Stimulated activated CD4-positive, alpha-beta T cell treated with anti-CD3 and anti-CD28 coated beads, Interleukin-12 subunit alpha, Interleukin-12 subunit beta, amount 100 ng/mL, for 24 hours (primary cell): ENCODE data around the gene KIAA0319L.

Source experiments
- DNase-seq, 2 experiments: peaks; one replicate each; pipeline ENCODE4 v3.0.0-alpha.2; 2020; ENCODE audit warnings: low read depth in 2 of 2

Gene KIAA0319L

GRCh38 chr1:35447278-35447677 lies 109.9 kb downstream of the KIAA0319L start:
- no peak for DNase-seq

- no peak for DNase-seq
Measured at GRCh38 chr1:35444519-35444774, 112.8 kb downstream of the KIAA0319L start.

- no peak for DNase-seq
Measured at GRCh38 chr1:35443768-35444518, 113.3 kb downstream of the KIAA0319L start.

- DNase-seq, result peak in 1 of 2 experiments; percentile 15
Measured at GRCh38 chr1:35442734-35443133, 114.5 kb downstream of the KIAA0319L start.

GRCh38 chr1:35441926-35442579 lies 115.2 kb downstream of the KIAA0319L start:
- no peak for DNase-seq

GRCh38 chr1:35439626-35440025 lies 117.6 kb downstream of the KIAA0319L start:
- DNase-seq, result no peak

GRCh38 chr1:35437200-35437599 lies 120.0 kb downstream of the KIAA0319L start:
- no peak for DNase-seq

- DNase-seq, result no peak
Measured at GRCh38 chr1:35436078-35436477, 121.1 kb downstream of the KIAA0319L start.

- no peak for DNase-seq
Measured at GRCh38 chr1:35434703-35435102, 122.5 kb downstream of the KIAA0319L start.

GRCh38 chr1:35433714-35434113 lies 123.5 kb downstream of the KIAA0319L start:
- no peak for DNase-seq

GRCh38 chr1:35432231-35432630 lies 125.0 kb downstream of the KIAA0319L start:
- no peak for DNase-seq

- DNase-seq, result no peak
Measured at GRCh38 chr1:35431173-35431599, 126.0 kb downstream of the KIAA0319L start.

- no peak for DNase-seq
Measured at GRCh38 chr1:35430762-35431161, 126.4 kb downstream of the KIAA0319L start.

- no peak for DNase-seq
Measured at GRCh38 chr1:35428360-35428759, 128.8 kb downstream of the KIAA0319L start.

GRCh38 chr1:35426097-35426586 lies 131.1 kb downstream of the KIAA0319L start:
- DNase-seq, result no peak

- no peak for DNase-seq
Measured at GRCh38 chr1:35408925-35409324, 148.3 kb downstream of the KIAA0319L start.

- no peak for DNase-seq
Measured at GRCh38 chr1:35407743-35408142, 149.5 kb downstream of the KIAA0319L start.

- no peak for DNase-seq
Measured at GRCh38 chr1:35406103-35406502, 151.1 kb downstream of the KIAA0319L start.

GRCh38 chr1:35401049-35401448 lies 156.2 kb downstream of the KIAA0319L start:
- DNase-seq, result no peak

GRCh38 chr1:35398739-35399138 lies 158.5 kb downstream of the KIAA0319L start:
- DNase-seq, result no peak

GRCh38 chr1:35394386-35394785 lies 162.8 kb downstream of the KIAA0319L start:
- no peak for DNase-seq

GRCh38 chr1:35390600-35391494 lies 166.4 kb downstream of the KIAA0319L start:
- DNase-seq, result no peak
